C4-2B (cell line): ENCODE results near the gene SH2D4B.

Experiments used
- H3K27ac ChIP-seq: fragments of 450-650 bp; 2 replicates; pipeline ENCODE4 v1.5.1; 2017
- ZFX ChIP-seq: fragments of 450-650 bp; IDR thresholded peaks from 2 replicates; pipeline ENCODE4 v1.6.1; 2017
- TF ChIP-seq, protein P1 (sequence below): fragments of 450-650 bp; conservative IDR thresholded peaks from 2 replicates; pipeline ENCODE4 v1.5.1; 2017; ENCODE audit warnings: mild to moderate bottlenecking

Gene SH2D4B

DNA sequence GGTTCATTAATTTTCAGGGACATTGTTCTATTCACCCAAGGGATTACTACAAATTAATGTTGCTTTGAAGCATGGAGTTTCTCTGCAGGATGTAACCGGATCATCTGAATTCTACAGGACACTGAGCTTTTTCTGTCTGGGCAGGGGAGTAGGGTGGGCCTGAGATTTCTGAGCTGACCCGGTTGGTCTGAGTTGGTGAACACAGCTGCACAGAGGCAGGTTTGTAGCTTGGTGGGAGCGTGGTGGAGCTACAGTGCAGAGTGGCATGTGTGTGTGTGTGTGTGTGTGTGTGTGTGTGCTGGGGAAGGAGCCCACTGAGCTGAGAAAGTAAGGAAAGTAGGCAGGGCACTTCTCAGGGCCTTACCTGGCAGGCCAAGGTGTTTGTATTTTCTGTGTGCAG lies 62.6 kb downstream of the SH2D4B start:
- H3K27ac ChIP-seq = no peak overlapping the region
- TF ChIP-seq, protein P1, sequence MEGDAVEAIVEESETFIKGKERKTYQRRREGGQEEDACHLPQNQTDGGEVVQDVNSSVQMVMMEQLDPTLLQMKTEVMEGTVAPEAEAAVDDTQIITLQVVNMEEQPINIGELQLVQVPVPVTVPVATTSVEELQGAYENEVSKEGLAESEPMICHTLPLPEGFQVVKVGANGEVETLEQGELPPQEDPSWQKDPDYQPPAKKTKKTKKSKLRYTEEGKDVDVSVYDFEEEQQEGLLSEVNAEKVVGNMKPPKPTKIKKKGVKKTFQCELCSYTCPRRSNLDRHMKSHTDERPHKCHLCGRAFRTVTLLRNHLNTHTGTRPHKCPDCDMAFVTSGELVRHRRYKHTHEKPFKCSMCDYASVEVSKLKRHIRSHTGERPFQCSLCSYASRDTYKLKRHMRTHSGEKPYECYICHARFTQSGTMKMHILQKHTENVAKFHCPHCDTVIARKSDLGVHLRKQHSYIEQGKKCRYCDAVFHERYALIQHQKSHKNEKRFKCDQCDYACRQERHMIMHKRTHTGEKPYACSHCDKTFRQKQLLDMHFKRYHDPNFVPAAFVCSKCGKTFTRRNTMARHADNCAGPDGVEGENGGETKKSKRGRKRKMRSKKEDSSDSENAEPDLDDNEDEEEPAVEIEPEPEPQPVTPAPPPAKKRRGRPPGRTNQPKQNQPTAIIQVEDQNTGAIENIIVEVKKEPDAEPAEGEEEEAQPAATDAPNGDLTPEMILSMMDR = no peak

DNA sequence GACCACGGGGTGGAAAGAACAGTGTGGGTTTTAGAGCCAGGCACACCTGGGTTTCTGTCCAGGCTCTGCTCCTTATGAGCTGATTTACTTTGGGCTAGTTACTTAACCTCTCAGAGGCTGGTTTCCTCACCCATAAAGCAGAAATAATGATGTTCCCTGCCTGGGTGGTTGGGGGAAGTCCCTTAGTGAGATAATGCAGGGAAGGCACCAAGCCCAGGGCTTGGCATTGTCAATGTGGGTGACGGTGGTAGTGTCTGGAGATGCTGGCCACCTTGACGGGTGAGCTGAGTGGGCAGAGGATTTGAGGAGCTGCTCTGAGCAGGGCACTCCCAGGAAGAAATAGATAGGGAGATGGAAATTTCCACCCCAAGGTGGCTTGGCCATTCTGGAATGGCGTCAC lies 65.2 kb downstream of the SH2D4B start:
- H3K27ac ChIP-seq = no peak overlapping the region
- TF ChIP-seq, protein P1 = no peak
- no peak for TF ChIP-seq ZFX

DNA sequence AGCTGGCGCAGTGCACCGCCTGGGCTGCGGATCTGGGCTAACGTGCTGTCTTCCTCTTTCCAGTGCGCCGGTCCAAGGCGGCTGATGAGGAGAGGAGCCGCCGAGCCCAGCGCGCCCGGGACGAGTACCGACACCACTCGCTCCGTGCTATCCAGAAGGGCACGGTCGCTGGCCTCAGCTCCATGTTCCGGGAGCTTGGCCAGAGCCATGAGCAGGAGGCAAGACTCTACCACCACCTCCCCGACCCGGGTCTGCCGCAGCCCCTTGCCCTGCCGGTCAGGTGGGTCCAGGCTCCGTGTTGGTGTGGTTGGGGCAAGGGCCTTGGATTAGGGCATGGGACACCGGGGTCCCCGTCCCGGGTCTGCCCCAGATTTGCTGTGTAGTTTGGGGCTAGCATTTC lies 65.8 kb downstream of the SH2D4B start:
- H3K27ac ChIP-seq = no peak overlapping the region
- no peak for TF ChIP-seq ZFX
- TF ChIP-seq, protein P1 = no peak

DNA sequence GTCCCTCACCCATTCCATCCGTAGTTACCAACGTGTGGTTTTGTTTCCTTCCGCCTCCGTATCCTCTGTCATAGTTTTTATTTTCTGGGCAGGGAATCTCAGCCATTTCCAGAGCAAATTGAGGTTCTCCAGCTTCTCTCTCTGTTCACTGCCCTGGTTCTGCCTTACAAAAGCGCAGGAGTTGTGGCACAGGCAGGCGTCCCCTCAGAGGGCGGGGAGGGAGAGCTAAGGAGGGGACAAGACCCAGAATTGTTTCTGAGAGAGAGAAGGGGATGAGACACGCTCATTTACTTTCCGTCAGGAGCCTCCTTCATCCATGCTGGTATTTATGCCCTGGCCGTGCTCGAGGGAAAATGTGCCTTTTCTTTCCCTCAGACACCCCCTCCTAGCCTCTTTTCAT lies 71.0 kb downstream of the SH2D4B start:
- no peak overlapping the region for H3K27ac ChIP-seq
- TF ChIP-seq, protein P1 = no peak
- no peak for TF ChIP-seq ZFX

DNA sequence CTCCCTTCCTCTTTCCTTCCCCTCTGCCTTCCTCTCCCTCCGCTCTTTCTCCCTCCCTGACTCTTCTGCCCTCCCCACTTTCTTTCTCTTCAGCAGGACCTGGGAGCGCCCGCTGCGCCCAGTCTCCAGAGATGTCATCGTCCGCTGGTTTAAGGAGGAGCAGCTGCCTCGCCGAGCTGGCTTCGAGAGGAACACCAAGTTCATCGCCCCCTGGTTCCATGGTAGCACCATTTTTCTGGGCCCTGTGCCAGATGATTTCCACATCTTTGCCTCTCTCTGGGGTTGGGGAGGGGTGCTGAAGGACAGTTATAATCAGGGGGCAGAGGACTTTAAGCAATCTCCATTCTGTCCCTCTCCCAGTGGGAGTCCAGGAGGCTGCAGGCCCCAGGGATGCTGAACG lies 71.6 kb downstream of the SH2D4B start:
- H3K27ac ChIP-seq = no peak overlapping the region
- TF ChIP-seq ZFX = no peak
- TF ChIP-seq, protein P1 = no peak

DNA sequence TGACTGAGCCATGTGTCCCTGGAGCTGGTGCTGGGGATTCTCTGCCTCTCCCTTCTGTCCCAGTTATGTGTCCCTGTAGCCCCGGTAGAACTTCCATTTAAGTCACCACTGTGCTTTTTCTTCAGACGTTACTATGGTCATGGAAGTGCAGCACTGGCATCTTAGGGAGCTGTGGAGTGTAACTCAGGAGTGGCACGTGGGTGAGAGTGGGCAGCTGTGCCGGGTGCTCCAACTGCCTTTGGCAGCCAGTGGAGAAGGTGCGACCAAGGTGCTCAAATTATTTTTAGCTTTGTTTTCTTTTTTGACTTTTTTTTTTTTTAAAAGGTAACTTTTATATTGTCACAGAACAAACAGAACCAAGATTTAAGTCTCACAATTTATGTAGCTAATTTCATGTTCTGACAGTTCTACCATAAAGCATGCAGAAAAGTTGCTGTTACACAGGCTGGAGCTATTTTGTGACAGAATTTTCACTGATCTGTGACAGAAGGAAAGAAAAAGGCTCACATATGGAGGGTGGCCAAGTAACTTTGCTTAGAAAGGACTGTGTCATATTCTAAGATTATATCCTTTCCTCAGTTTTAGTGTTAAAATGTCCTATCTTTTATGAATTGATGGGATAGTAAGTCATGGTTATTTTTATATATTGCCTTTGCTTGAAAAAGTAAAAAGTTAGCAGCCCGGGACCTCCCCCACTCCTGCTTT lies 73.9 kb downstream of the SH2D4B start:
- TF ChIP-seq, protein P1 = no peak
- no peak for TF ChIP-seq ZFX

DNA sequence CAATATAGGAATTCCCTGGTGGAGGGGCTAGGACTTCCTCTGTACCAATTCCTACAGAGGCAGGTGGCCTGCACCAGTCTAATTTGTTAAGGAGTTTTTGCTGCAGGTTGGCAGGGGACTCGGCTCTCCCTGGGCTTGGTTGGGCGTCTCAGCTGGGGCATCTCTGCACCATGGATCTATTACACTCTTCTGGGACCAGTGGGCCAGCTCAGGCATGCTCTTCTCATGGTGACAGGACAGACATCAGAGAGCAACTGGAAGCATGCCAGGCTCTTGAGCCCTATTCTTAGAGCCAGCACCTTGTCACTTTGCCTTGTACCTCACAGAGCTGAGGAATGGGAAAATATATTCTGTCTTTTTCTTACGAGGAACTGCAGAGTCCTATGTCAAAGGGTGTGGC lies 74.6 kb downstream of the SH2D4B start:
- no peak overlapping the region for H3K27ac ChIP-seq

More for the DNA sequence above, 73.9 kb downstream of the SH2D4B start:
- H3K27ac ChIP-seq = no peak overlapping the region

More for the DNA sequence above, 74.6 kb downstream of the SH2D4B start:
- TF ChIP-seq ZFX = no peak
- TF ChIP-seq, protein P1 = no peak
